K562 (cell line): Measurements from ENCODE around the gene TIMP3. TPM values are rescaled to one million over a fixed set of nuclear protein-coding genes. Genes with fewer than 3 reads are reported as not detected.

ENCODE experiments used
- CBFB ChIP-seq: sonication (generic); formaldehyde crosslinking; IDR thresholded peaks from 2 replicates; pipeline ENCODE4 v1.4.0; 2020; ENCODE audit warnings: mild to moderate bottlenecking, missing genetic modification reagents
- CCNT2 ChIP-seq: IDR thresholded peaks from 2 replicates; pipeline ENCODE4 v1.6.1; 2011; ENCODE audit warnings: borderline replicate concordance, low read depth, mild to moderate bottlenecking, moderate library complexity, mixed read lengths, low read length; ENCODE audit not compliant: insufficient read length; ENCODE audit errors: extremely low read depth
- HNRNPL ChIP-seq: fragments of 200-400 bp; formaldehyde crosslinking; IDR thresholded peaks from 2 replicates; pipeline ENCODE4 v1.6.1; 2017; ENCODE audit warnings: low read depth, mild to moderate bottlenecking, low read length
- MAFF ChIP-seq: IDR thresholded peaks from 2 replicates; pipeline ENCODE4 v1.6.1; 2012; ENCODE audit warnings: low read length, improper control_type of control experiment
- NEUROD1 ChIP-seq: fragments of 150-350 bp; IDR thresholded peaks from 2 replicates; pipeline ENCODE4 v1.6.1; 2014; ENCODE audit warnings: borderline replicate concordance, low read length, low read depth; ENCODE audit not compliant: partially characterized antibody
- RAD21 ChIP-seq, 2 experiments: fragments of 250-450 bp in 1 of 2; fragments of 450-650 bp in 1 of 2; sonication (Bioruptor Pico) in 1 of 2; formaldehyde crosslinking in 1 of 2; IDR thresholded peaks in 1 of 2; conservative IDR thresholded peaks in 1 of 2; 2 replicates each; pipeline versions ENCODE4 v1.4.0 to v1.8.0; 2020 to 2022; ENCODE audit warnings: mild to moderate bottlenecking in 2 of 2, moderate library complexity in 1 of 2
- RBM17 ChIP-seq: fragments of 200-400 bp; formaldehyde crosslinking; IDR thresholded peaks from 2 replicates; pipeline ENCODE4 v1.6.1; 2017; ENCODE audit warnings: low read depth, mild to moderate bottlenecking, low read length, borderline replicate concordance
- ZFP36 ChIP-seq: fragments of 150-350 bp; IDR thresholded peaks from 2 replicates; pipeline ENCODE4 v1.6.1; 2018; ENCODE audit warnings: low read length, low read depth; ENCODE audit not compliant: partially characterized antibody
- ZKSCAN8 ChIP-seq: fragments of 200-800 bp; sonication (Bioruptor generic); IDR thresholded peaks from 2 replicates; pipeline ENCODE4 v1.6.1; 2016; ENCODE audit warnings: missing genetic modification characterization, missing compliant biosample characterization
- ZNF280A ChIP-seq: fragments of 450-650 bp; IDR thresholded peaks from 2 replicates; pipeline ENCODE4 v1.6.1; 2018; ENCODE audit warnings: mild to moderate bottlenecking, low read depth; ENCODE audit not compliant: partially characterized antibody
- ZNF764 ChIP-seq: fragments of 250-450 bp; sonication (Bioruptor Pico); IDR thresholded peaks from 2 replicates; pipeline ENCODE4 v1.4.0; 2020; ENCODE audit warnings: low read depth, mild to moderate bottlenecking, moderate library complexity
- ZNF77 ChIP-seq: fragments of 250-450 bp; sonication (Bioruptor Pico); IDR thresholded peaks from 2 replicates; pipeline ENCODE4 v1.5.0; 2020
- ZNF785 ChIP-seq: fragments of 250-450 bp; sonication (Bioruptor Pico); IDR thresholded peaks from 2 replicates; pipeline ENCODE4 v1.4.0; 2020; ENCODE audit warnings: mild to moderate bottlenecking
- polyA plus RNA-seq, 8 experiments: library from polyadenylated mRNA; depleted of rRNA in 4 of 8; stranded (reverse) in 5 of 8; unstranded in 3 of 8; fragments of >200 nt; fragmentation: Nextera tagmentation in 2 of 8; fragmentation: Illumina TruSeq in 1 of 8; extraction: Ambion mirVana in 2 of 8; extraction: Trizol in 1 of 8; gene quantifications; 2 replicates each; pipeline versions ENCODE4 v1.2.1 to v1.2.3, GENCODE V29; 2011 to 2014; ENCODE audit warnings: inconsistent platforms in 1 of 8, missing spikeins in 1 of 8
- total RNA-seq, 7 experiments: library from RNA; depleted of rRNA in 6 of 7; stranded (reverse); fragments of >200 nt in 6 of 7; fragmentation: Illumina TruSeq in 2 of 7; extraction: Trizol in 2 of 7; gene quantifications; 2 replicates each; pipeline versions ENCODE4 v1.2.1 to v1.2.3, GENCODE V29; 2011 to 2021; ENCODE audit warnings: low replicate concordance in 1 of 7

TIMP3 gene
- total and polyA plus RNA-seq, 9 of the 15 experiments (the other 6 are each of a cell fraction or from before 2014, with no cell fraction given): 0.07 to 0.73 (median 0.18) TPM

DNA sequence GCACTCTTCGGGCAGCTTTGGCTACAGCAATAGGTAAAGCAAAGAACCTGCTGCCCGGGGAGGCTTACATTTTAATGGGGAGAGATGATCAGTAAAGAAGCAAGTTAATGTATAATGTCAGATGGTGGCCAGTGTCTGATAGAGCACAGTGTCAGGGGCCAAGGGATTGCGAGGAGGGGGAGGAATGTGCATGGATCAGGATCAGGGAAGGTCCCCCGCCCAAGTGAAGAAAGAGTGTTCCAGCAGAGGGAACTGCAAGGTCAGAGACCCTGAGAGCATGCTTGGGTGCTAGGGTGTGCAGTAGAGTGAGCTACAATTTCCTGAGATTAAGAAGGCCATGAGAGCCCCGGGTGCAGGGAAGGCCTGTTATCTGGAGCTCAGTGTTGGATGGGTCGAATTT, 39.7 kb downstream of the TIMP3 start (continued):
- no peak for TF ChIP-seq RBM17
- no peak for TF ChIP-seq ZNF77
- TF ChIP-seq HNRNPL: no peak
- TF ChIP-seq ZKSCAN8: no peak
- TF ChIP-seq ZNF785 (CRISPR knock-in tag): no peak
- no peak for TF ChIP-seq ZNF280A
- TF ChIP-seq CCNT2: no peak
- no peak for TF ChIP-seq RAD21 (CRISPR knock-in tag; conservative IDR thresholded peaks at IDR 0.05 in 1 of 2, IDR thresholded peaks at IDR 0.05 in 1 of 2)
- no peak for TF ChIP-seq ZFP36
- no peak for TF ChIP-seq MAFF
- no peak for TF ChIP-seq CBFB (CRISPR knock-in tag)
- no peak for TF ChIP-seq NEUROD1
- TF ChIP-seq ZNF764 (CRISPR knock-in tag): no peak
- TF ChIP-seq, all 486 proteins: peak for 0
